ENCODE results near the gene TAB2. TPM values are rescaled to one million over a fixed set of nuclear protein-coding genes. Genes with fewer than 3 reads are reported as not detected.

The TAB2 gene
- total and polyA plus RNA-seq, 2 of the 8 experiments (the other 6 are each of a cell fraction or from before 2014, with no cell fraction given), result 40.4 to 63.0 TPM

- no peak overlapping the region for H2BK15ac ChIP-seq (ENCODE audit: low read length)
- H3K4me1 ChIP-seq (replicated peaks in 1 of 4; ENCODE audit: control insufficient read depth in 3 of 4, insufficient read depth in 4 of 4, low read length in 3 of 4), result no peaks in the 10 kb centered on the region
- H2BK5ac ChIP-seq (ENCODE audit: low read depth, low read length), result no peak overlapping the region
- no peaks in the 10 kb centered on the region for H3K79me2 ChIP-seq (ENCODE audit: control insufficient read depth in 1 of 2, insufficient read depth in 2 of 2, low read length in 2 of 2)
- H2BK20ac ChIP-seq (ENCODE audit: low read length), result no peak overlapping the region
- no peak overlapping the region for H3K9ac ChIP-seq (replicated peaks in 1 of 4; ENCODE audit: extremely low read depth in 1 of 4, low read depth in 3 of 4, low read length in 3 of 4)
- H3K4me3 ChIP-seq (ENCODE audit: extremely low read depth in 1 of 4, insufficient read depth in 2 of 4, low read depth in 3 of 4, low read length in 4 of 4), result no peak overlapping the region
- no peak overlapping the region for H3K56ac ChIP-seq (replicated peaks; ENCODE audit: insufficient read length, low read depth, low read length)
- no peak overlapping the region for H4K91ac ChIP-seq (replicated peaks; ENCODE audit: insufficient read length, low read length)
- H3K79me1 ChIP-seq (ENCODE audit: low read depth, low read length), result no peaks in the 10 kb centered on the region
- no peak overlapping the region for H4K5ac ChIP-seq (ENCODE audit: insufficient read length, low read depth, low read length)
- H3K27ac ChIP-seq (ENCODE audit: low read depth, low read length), result no peak overlapping the region
- no peak overlapping the region for H3K18ac ChIP-seq (ENCODE audit: extremely low read depth, low read length)
- CTCF ChIA-PET (ENCODE audit: partially characterized antibody), result interaction anchor here (1.4 kb wide), 1 partner anchor 18 kb away, joined by 3 read pairs; no protein-coding TSS in a partner anchor
- POLR2A ChIA-PET (ENCODE audit: partially characterized antibody), result interaction anchor here (1.0 kb wide), 1 partner anchor 11 kb away, joined by 3 read pairs; no protein-coding TSS in a partner anchor
- no peak overlapping the region for H2BK120ac ChIP-seq (replicated peaks; ENCODE audit: low read depth, low read length)
- no peaks in the 10 kb centered on the region for H3K9me3 ChIP-seq (ENCODE audit: insufficient read depth in 2 of 2, low read depth in 1 of 2, low read length in 1 of 2)
- no peak overlapping the region for H2BK12ac ChIP-seq (ENCODE audit: low read depth, low read length)
- no peaks in the 10 kb centered on the region for H3K27me3 ChIP-seq (replicated peaks in 1 of 4; ENCODE audit: control insufficient read depth in 3 of 4, extremely low read depth in 1 of 4, insufficient read depth in 3 of 4, low read length in 3 of 4)
- no peaks in the 10 kb centered on the region for H3K23me2 ChIP-seq (ENCODE audit: low read depth, low read length)
- no peak overlapping the region for H4K8ac ChIP-seq (ENCODE audit: extremely low read depth, insufficient read depth, low read length)
- DNase-seq (ENCODE audit: low read depth in 1 of 2, low spot score in 2 of 2), result no peak
- H3K23ac ChIP-seq (ENCODE audit: insufficient read length), result no peak overlapping the region
- TF ChIP-seq SIX5 (IDR thresholded peaks at IDR 0.05; ENCODE audit: low read depth, low read length) (no peak), SP1 (IDR thresholded peaks at IDR 0.05; ENCODE audit: low read depth, low read length) (no peak), YY1 (IDR thresholded peaks at IDR 0.05; ENCODE audit: low read depth, low read length) (no peak), ASH2L (IDR thresholded peaks at IDR 0.05; ENCODE audit: low read length) (no peak), E2F6 (IDR thresholded peaks at IDR 0.05) (no peak), RBBP5 (IDR thresholded peaks at IDR 0.05; ENCODE audit: borderline replicate concordance, low read depth, low read length) (no peak), EP300 (IDR thresholded peaks at IDR 0.05; ENCODE audit: borderline replicate concordance in 1 of 2, low read depth in 2 of 2, low read length in 2 of 2) (no peak), CEBPB (IDR thresholded peaks at IDR 0.05; ENCODE audit: low read depth, low read length) (no peak), POU5F1 (IDR thresholded peaks at IDR 0.05; ENCODE audit: low read depth, low read length) (no peak), GABPA (IDR thresholded peaks at IDR 0.05; ENCODE audit: borderline replicate concordance, insufficient read depth, low read length) (no peak), CHD1 (IDR thresholded peaks at IDR 0.05; ENCODE audit: low read depth, low read length) (no peak)
- WGBS, 2 experiments (ENCODE audit: extremely low coverage in 1 of 2, insufficient coverage in 1 of 2, insufficient read length in 1 of 2, insufficient replicate concordance in 2 of 2, low coverage in 1 of 2, low lambda C conversion rate in 2 of 2, missing lambda C conversion rate in 1 of 2), result 90% methylated on average over 4 of the region's 4 CpGs; no CpG with 5 or more reads in 1 of the 2 experiments
- no peak overlapping the region for H3K4ac ChIP-seq (replicated peaks; ENCODE audit: insufficient read length, low read depth, low read length)
- FAIRE-seq, result no peak
- H3K36me3 ChIP-seq (ENCODE audit: control insufficient read depth in 2 of 4, insufficient read depth in 4 of 4, low read length in 3 of 4), result peaks cover 0 to 17% (median 10%) of the 10 kb centered on the region in 4 experiments; a peak in 7 of 8 replicates
- no peak overlapping the region for H2AFZ ChIP-seq (ENCODE audit: low read length)
- H4K20me1 ChIP-seq (replicated peaks in 1 of 2; ENCODE audit: control insufficient read depth in 1 of 2, insufficient read depth in 2 of 2, low read length in 2 of 2), result peaks cover 0 to 2% of the 10 kb centered on the region in 2 experiments
- no peak overlapping the region for H3K4me2 ChIP-seq (ENCODE audit: insufficient read depth in 1 of 2, low read depth in 2 of 2, low read length in 2 of 2)
- H3K14ac ChIP-seq (ENCODE audit: insufficient read length), result no peak overlapping the region
- no peak overlapping the region for H2AK5ac ChIP-seq (ENCODE audit: low read depth, low read length)
Observed at GRCh38 chr6:149414009-149414408, 96.5 kb downstream of the TAB2 start.
